GM19238 (cell line): ENCODE data around the gene ATP8B3.
"Not testable (repeated sequence)": the region's sequence is repeated elsewhere in the genome, so short reads cannot be mapped to it uniquely, and the experiment has no call there.

ENCODE experiments used
- DNase-seq: peaks from one replicate; pipeline ENCODE4 v3.0.0; 2011; ENCODE audit warnings: low spot score; ENCODE audit not compliant: insufficient read length

ATP8B3 gene

DNA sequence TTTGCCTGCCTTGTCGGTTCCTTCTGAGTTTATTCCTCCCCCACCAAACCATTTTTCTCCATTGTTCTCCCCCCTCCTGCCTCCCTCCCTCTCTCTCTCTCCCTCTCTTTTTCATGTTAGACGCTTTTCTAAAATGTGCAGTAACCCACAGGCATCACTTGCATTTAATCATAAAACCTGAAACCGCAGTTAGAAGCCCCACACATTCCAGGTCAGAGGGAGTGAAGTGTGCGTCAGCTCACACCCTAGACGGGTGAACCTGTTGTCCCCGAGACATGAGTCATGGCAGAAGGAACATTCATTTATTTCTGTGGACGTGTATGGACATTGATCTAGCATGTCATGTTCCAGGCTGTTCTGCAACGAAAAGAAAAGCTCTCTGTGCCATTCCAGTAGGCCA is 38.9 kb downstream of the ATP8B3 start:
- no peak for DNase-seq

- DNase-seq: no peak
Observed at GRCh38 chr19:1770866-1771576, 41.1 kb downstream of the ATP8B3 start.

DNA sequence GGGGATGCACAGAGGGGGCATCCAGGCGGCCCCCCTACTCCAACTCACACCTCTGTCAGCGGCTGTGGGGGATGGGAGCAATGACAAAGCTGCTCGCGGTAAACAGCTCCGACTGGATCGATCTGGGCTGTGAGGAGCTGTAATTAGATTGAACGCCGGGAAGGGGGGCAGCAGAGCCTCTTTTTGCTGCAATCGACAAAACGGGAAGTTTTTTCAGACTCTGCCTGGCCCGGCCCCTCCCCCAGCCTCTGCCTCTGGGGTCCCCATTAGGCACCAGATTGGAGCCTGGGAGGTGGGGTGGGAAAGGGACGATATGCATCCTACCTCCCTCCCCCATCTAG is 42.5 kb downstream of the ATP8B3 start:
- no peak for DNase-seq

GRCh38 chr19:1768918-1769644 is 43.0 kb downstream of the ATP8B3 start:
- no peak for DNase-seq

DNA sequence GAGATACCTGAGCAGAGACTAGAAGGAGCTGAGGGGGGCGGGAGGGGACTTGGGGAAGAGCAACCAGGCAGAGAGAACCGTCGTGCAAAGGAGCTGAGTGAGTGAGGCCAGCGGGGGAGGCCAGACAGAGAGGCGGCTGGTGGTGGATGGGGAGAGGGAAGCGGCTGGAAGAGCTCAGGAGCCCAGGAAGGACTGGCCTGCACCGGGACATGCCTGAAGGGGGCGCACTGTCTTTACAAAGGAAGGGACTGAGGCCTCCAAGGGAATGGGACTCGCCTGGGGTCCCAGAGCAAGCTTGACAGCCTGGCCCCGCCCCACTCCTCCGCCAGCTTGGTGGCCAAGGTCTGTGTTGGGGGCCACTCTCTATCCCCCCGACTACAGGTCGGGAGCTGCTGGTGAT is 43.8 kb downstream of the ATP8B3 start:
- DNase-seq: no peak

DNA sequence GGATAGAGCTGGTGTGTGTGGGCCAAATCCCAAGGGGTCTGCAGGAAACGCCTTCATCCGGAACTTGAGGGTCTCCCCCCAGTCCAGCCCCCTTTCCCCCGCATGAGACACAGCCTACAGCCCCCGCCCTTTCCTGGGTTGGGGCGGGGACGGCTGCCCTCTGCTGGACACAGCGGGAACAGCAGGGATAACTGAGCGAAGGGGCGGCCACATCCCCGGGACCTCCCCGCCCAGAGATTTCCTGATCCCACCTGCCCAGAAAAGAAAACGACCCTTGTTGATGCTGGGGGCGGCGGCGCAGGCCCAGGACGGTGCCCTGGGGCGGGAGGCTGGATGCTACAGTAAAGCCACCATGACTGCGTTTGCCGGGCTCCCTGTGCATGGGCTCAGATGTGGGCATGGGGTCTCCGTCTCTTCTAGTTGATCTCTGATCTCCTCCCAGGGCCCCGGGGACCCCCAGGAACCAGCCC is 44.6 kb downstream of the ATP8B3 start:
- DNase-seq: peak; percentile 86

DNA sequence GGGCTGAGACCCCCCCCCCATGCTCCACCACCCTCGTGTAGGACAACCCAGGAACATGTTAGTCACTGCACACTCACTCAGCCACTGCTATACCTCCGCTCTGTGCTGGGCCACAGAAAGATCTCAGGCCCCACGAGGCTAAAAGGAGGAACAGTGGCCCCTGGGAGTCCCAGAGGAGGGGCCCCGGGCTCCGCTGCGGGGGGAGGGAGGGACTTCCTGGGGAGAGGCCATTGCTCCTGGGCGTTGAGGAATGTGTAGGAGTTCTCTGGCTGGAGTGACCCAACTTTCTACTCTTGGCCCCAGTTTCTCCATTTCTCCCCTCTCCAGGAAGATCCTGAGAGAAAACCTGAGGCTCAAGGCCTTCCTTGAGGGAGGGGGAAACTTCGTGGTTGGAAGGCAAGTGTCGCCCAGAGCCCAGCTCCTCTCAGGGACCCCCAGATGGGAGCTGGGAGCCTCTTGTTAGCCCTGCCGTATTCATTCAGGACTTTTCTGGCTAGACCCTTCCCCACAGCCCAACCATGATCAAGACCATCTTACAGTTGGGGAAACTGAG is 45.2 kb downstream of the ATP8B3 start:
- no peak for DNase-seq

DNA sequence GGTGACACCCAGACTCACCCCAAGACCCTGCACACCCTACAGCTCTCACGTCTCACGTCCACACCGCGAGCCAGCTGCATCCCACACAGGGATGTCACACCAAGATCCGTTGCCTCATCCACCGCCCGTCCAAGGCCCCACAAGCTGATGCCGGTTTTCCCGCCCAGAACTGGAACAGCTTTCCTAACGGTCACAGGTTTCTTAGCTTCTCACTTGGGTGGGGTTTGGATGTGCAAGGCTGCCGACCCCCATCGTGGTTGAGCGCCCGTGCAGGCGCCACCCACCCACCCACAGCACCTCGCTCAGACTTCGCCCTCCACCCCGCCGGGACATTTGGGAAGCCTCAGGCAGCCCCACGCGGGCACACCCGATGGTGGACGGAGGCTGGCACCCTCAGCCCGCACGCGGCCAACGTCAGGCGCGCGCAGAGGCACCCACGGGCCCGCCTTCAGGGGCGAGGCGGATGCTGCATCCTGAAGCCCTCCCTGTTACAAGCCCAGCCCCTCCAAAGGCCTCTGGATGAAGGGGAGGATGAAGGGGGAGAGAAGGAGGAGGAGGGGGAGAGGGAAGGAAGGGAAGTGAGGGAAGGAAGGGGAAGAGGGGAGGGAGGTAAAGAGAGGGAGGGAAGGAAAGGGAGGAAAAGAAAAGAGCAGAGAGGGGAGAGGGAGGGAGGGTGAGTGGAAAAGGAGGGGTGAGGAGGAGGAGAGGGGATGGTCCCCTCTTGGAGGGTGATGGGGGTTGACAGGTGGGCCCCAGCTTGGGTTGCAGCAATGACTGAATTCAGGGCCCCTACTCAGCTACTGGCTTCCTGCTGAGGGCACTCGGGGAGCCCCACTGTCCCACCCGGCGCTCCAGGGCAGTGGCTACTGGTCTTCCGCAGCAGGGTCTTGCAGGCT is 45.9 kb downstream of the ATP8B3 start:
- DNase-seq: no peak

DNA sequence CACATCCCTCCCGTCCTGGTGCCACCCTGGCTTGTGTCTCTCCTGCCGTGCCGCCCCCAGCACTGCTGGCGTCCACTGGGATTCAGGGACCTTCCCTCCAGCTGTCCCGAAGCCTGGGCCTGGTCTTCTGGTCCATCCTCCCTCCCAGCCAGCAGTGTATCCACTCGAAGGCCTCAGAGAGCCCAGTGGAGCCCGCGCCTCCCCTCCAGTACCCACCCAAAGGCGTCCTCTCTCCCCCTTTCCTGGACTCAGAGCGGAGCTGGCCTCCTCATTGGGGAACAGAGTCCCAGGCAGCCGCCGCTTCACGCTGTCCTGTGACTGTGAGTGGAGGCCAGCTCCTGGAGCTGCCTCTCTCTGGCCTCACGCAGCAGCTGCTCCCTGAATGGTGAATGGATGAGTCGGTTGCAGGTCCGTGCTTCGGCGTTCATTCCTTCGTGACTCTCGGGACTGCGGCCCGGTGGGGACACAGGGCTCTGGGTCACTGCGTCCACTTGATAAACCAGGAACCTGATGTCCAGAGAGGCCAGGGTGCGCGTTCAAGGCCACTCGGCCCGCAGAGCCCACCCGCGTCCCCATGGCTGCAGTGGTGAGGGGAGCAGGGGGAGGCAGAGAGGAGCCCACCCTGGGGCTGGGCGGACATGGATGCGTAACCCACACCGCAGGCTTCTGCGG is 46.7 kb downstream of the ATP8B3 start:
- DNase-seq: no peak

DNA sequence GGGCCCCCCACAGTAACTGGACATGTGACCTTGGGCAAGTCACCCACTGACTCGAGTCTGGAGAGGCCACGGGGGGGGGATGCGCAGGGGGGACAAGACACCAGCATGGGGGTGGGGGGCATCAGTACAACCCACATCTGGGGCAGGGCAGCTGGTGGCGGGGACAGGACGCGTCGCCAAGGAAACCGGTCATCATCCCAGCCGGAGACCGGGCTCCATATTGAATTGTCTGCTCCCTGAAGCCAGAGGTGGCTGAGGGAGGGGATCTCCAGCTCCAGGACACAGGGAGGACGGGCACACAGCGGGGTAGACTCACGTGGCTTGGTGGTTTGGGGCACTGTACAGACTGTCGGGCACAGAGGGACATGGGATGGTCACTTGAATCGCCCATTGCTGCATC is 47.3 kb downstream of the ATP8B3 start:
- DNase-seq: no peak

GRCh38 chr19:1763648-1764639 is 48.1 kb downstream of the ATP8B3 start:
- DNase-seq: no peak

- no peak for DNase-seq
Observed at GRCh38 chr19:1762243-1763117, 49.6 kb downstream of the ATP8B3 start.

DNA sequence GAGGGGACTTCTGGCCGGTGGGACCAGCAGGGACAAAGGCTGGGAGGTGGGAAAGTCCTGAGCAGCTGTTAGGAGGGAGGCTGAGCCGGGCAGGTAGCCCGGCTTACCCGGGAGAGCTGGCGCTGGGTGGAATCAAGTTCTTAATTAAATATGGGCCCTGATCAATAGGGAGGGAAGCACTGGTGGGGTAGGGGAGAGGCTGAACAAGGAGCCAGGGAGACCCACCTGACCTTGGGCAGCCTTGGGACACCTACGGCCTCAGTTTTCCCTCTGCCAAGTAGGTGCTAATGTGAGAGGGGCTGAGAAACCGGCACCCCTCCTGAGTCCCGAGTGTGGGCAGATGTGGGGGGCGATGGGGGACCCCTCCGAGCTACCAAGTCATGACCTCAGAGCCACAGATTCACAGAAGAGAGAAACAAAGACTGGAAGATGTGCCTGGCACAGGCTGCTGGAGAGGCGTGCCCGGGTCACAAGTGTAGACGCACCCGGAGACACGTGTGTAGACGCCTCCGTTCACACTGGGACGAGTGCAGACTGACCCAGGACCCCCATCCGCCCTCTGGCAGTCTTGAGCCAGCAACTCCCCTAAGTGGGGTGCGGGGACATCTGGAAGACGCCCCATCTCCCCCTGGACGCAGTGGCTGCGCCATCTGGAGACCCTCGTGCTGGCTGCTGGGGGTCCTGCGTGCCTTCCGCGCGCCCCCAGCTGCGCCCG is 50.4 kb downstream of the ATP8B3 start:
- no peak for DNase-seq

DNA sequence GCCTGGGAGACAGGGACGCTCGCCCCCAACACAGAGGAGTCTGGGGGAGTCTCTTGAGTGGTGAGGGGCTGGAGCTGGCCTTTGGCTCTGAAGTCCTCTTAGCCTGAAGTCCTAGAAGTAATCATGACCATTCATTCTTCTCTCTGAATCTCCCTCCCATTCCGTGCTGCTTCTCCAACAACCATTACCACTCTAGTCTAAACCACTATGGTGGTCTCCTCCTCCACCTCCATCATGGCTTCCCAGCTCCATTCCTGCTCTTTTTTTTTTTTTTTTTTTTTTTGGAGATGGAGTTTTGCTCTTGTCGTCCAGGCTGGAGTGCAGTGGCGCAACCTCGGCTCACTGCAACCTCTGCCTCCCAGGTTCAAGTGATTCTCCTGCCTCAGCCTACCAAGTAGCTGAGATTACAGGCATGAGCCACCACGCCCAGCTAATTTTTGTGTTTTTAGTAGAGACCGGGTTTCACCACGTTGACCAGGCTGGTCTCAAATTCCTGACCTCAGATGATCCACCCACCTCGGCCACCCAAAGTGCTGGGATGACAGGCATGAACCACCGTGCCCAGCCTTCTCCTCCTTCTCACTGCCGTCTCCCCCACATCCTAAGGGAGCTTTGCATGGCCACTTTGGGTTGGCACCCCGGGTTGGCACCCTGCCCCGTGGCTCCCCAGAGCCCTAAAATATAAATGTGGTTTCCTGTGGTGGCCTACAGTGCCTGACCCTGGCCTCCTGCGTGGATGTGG is 51.1 kb downstream of the ATP8B3 start:
- not testable (repeated sequence) for DNase-seq

- no peak for DNase-seq
Observed at GRCh38 chr19:1760020-1760419, 52.1 kb downstream of the ATP8B3 start.

DNA sequence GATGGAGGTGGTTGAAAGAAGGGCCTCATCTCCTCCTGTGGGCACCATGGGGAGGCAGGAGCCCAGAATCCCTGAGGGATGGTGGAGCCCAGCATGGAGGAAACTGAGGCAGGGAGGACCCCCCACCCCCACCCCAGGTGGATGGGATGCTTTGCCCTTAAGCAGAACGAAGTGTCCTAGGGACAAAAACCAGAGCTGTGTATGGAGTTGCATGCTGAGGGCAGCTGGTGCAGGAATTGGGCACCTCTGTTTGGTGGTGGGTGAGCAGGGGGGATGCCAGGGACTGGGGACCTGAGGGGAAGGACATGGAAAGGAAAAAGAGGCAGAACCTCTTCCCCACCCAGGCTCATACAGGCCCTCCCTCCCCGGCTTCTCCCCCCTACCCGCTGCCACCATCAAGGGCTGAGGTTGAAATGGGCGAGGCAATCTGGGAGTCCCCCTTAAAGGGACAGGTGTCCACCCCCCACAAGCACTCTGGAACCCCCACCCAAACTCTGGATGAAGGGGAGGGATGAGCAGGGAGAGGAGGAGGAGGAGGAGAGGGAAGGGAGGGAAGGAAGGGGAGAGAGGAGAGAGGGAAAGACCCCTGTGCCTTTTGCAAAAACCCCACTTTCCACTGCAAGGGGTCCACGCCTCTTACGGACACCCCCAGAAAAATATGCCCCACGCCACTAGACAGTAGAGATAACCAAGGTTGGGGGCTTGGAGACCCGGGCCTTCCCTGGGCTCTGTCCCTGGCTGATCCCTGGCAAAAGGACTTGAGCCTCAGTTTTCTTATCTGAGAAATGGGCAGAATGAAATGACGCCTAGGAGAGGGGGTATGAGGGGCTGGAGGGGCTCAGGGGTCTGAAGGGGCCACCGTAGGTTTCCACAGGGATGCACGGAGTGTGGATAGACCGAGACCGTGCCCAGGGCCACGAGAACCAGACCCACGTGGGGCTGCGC is 52.8 kb downstream of the ATP8B3 start:
- no peak for DNase-seq

DNA sequence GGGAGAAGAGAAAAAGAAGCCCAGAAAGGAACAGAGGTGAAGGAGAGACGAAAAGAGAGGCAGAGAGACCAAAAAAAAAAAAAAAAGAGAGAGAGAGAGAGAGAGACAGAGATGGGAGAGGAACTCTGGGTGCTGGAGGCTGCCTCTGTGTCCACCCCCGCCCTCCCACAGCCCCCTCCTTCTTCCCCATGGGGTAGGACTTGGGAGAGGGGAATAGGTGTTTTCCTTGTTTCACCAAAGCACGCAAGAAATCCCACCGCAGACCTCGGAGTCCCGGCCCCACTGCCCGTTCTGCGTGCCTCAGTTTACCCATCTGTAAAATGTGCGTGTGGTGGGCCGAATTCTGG is 53.9 kb downstream of the ATP8B3 start:
- DNase-seq: no peak
